TTC549 (cell line): ENCODE measurements around the gene CACNA1A.
"Not testable (repeated sequence)": the region's sequence is repeated elsewhere in the genome, so short reads cannot be mapped to it uniquely, and the experiment has no call there.

ENCODE experiments used
- FAIRE-seq: peaks from 2 replicates; lab custom pipeline; 2012; peaks lifted over from hg19 to GRCh38; lab: Jason Lieb, UNC

CACNA1A gene

DNA sequence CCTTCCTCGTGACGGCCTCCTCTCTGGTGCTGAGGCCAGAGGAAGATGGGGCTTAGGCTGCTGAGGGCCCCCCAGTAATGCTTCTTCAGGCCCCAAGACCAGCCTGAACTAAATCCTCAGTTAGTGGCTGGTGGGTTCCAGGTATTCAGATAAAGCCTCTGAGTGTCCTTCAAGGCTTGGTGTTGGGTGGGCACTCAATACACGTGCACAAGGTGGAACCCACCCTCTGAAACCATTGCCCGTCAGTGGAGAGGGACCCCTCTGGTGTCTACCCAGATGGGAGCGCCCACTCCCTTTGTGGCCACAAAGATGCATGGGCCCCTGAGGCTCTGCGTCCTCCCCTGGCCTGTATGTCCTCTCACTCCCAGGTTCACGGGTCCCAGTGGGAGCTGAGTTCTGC, 277.0 kb downstream of the CACNA1A start:
- FAIRE-seq = no peak

GRCh38 chr19:13228561-13228960, 277.7 kb downstream of the CACNA1A start:
- peak; percentile 62 for FAIRE-seq

DNA sequence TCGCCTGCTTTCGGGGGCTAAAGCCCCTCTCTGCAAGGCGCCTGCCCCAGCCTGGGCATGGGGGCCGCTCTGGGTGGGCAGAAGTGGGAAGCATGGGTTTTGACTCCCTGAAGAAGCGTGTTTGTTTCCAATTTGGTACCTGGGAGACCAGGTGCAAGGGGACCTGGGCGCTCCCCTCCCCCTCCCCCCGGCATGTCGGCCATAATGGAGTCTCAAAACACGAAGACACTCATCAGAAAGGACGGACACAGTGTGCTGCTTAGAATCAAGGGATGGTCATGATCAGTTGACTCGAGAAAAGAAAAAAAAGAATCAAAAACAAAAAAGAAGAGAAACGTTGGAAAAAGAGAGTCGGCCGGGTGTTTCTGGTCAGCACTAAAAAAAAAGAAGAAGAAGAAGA, 279.3 kb downstream of the CACNA1A start:
- FAIRE-seq = no peak

- no peak for FAIRE-seq
Observed at GRCh38 chr19:13225973-13226865, 280.1 kb downstream of the CACNA1A start.

DNA sequence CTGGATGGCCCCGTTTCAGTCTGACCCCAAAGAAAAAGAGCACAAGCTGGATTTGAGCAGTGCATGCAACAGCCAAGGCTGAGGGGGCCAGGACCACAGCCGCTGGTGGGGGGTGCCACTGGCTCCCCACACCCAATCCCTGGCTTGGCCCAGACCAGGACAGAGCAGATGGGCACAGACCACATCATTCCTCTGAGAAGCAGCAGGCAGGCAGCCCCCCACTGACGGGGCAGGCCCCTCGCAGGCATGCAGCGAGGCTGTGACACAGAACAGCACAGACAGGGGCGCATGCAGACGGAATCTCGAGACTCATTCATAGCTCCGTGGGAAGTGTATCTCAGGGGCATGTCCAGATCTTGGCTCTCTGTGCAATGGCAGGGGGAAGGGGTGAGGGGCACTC, 281.2 kb downstream of the CACNA1A start:
- FAIRE-seq = no peak

DNA sequence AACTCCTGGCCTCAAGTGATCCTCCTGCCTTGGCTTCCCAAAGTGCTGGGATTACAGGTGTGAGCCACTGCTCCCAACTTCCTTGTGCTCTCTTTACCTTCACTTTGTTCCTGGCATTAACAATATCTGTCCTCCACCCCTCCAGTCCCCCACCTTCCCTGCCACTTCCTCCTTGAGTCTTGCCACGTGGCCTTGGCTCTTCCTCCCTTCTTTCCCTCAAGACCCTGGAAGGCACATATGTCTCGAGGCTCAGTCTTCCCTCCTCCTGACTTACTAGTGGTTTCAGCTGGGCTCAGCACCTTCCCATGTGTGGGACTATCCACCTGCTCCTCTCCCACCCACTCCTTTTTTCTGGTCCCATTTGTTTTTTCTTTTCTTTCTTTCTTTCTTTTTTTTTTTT, 285.4 kb downstream of the CACNA1A start:
- FAIRE-seq = no peak

- FAIRE-seq = no peak
Observed at GRCh38 chr19:13215572-13216380, 290.5 kb downstream of the CACNA1A start.

DNA sequence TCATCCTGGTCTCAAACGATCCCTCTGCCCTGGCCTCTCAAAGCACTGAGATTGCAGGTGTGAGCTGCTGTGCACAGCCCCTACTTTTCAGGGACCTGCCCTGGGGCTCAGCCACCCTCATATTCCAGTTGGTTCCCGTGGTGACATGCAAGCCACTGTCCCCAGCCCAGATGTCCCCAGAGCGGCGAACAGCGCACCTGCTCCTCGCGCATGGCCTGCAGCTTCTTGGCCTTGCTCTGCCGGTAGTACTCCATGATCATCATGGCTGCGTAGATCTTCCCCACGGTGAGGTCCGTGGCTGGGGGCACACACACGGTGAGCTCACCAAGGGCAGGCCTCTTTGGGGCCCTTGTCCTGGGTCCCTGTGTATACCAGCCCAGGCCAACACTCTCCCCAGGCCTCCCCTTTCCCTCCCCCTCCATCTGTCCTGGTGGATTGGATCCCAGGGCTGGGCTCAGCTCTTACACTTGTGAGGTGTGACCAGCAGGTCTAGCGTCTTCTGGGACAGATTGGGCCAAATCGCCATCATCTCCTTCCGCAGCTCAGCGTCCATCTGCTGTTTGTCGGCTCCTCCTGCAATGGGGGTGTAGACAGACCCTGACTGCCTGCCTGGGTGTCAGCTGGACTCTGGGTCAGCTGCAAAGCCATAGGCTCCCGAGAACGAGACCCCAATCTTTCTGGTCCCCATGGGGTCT, 292.1 kb downstream of the CACNA1A start:
- FAIRE-seq = no peak

DNA sequence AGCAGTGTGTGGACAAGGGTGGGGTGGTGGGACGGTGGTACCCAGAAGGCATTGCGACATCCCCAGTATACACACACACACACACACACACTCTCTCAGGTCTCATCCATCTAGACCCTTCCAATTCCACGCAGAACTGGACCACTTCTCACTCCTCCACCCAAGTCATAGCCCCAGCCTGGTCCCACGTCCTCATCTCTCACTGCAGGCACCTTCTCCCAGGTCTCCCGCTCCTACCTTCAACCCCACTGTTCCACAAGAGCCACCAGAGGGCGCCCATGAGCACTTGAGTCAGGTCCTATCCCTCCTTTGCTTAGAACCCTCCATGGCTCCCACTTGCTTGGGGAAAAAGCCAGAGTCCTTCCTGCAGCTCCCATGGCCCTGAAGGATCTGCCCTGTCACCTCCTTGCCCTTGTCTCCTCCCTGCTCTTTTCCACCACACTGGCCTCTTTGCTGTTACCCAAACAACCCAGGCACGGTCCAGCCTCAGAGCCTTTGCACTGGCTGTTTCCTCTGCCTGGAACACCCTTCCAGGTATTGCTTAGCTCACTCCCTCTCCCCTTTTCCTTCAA, 293.4 kb downstream of the CACNA1A start:
- FAIRE-seq = no peak

DNA sequence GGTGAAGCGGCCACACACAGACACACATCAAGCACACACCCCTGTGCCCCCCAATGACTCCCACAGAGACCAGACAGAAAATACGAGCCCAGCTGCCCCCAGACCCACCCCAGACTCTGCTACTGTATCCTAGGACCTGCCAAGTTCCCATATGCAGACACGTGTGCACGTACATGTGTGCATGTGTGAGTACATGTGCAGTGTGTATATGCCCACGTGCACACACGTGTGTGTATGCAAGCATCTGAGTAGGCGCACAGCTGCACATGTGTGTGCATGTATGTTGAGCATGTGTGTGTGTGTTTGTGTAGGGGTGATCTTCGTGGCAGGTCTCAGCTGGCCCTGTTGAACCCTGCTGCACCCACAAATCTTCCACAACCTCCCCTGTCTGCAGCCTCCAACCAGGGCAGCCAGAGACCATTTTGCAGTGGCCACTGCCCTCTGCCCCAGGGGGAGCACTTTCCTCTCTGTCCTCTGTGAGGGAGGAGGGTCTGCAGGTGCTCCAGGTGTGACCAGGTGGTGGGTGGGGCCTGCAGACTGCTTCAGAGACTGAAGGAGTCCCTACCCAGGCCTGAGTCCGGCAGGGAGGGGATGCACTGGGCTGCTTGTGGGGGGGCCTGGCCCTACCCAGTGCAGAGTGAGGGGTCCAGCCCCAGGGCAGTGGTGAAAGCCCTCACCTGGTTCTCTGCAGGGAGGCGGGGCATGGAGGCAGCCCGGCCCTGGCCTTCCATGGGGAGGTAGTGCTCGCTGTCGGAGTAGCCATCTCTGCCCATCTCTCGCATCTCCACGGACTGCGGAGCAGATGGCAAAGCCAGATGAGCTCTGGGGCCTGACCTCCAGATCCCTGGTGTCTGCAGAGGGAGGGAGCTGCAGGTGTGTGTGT, 294.6 kb downstream of the CACNA1A start:
- FAIRE-seq = no peak

GRCh38 chr19:13210941-13211340, 295.3 kb downstream of the CACNA1A start:
- FAIRE-seq = no peak

DNA sequence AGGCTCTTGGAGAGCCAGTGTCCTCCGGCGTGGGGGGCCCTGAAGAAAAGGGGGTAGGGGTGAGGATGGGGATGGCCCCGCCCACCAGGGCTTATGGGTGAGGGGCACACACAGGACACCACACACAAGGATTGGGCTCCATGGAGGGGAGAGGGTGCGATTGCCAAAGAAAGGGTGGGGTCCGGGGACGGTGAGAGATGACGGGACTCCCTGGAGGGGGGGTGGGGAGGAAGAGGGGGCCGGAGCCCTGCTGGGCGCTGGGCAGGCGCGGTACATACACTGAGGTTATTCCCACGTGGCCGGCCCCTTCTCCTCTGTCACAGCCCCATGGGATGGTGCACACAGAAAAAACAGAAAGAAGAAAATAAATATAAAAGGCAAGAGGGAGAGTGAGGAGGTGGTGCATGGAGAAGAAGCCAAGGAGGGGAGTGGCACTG, 295.9 kb downstream of the CACNA1A start:
- FAIRE-seq = no peak

GRCh38 chr19:13209484-13210338, 296.6 kb downstream of the CACNA1A start:
- FAIRE-seq = no peak

- FAIRE-seq = no peak
Observed at GRCh38 chr19:13208672-13209483, 297.4 kb downstream of the CACNA1A start.

GRCh38 chr19:13207846-13208671, 298.2 kb downstream of the CACNA1A start:
- FAIRE-seq = no peak

GRCh38 chr19:13207237-13207845, 298.9 kb downstream of the CACNA1A start:
- no peak for FAIRE-seq

- FAIRE-seq = no peak
Observed at GRCh38 chr19:13206587-13206986, 299.7 kb downstream of the CACNA1A start.

DNA sequence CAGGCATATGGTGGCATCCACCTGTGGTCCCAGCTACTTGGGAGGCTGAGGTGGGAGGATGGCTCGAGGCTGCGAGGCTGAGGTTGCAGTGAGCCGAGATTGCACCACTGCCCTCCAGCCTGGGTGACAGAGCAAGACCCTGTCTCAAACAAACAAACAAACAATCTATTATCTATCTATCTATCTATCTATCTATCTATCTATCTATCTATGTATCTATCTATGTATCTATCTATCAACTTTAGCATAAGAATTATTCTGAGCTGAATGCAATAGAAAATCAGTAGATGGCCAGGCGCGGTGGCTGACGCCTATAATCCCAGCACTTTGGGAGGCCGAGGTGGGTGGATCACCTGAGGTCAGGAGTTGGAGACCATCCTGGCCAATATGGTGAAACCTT, 304.2 kb downstream of the CACNA1A start:
- FAIRE-seq = not testable (repeated sequence)
